ENCODE results near the gene C5AR1. TPM values are rescaled to one million over a fixed set of nuclear protein-coding genes. Genes with fewer than 3 reads are reported as not detected.
A peak's percentile ranks its signal among the peaks of the same experiment; 100 is the strongest.

The C5AR1 gene
- total RNA-seq, 1 donor from 2014 or later, result 79.9 TPM

- Histone ChIP-seq H3K4me1 (peaks cover 5% of the 10 kb centered on the region), H3K9me3 (no peaks in the 10 kb centered on the region), H3K27ac (peak overlapping the region; percentile 68), H3K4me3 (peak overlapping the region; percentile 19), H3K36me3 (peaks cover 8% of the 10 kb centered on the region), H3K27me3 (ENCODE audit: low read depth) (peaks cover 9% of the 10 kb centered on the region)
- ATAC-seq, result no peak
- DNase-seq, result no peak
- TF ChIP-seq CTCF (IDR thresholded peaks at IDR 0.05), result no peak
- intact Hi-C loops (cut with DNase I), result no loop called here
Measured at GRCh38 chr19:47323409-47323808, 13.7 kb downstream of the C5AR1 start.

- intact Hi-C loops (cut with DNase I), result no loop called here
- peaks cover 9% of the 10 kb centered on the region for H3K27me3 ChIP-seq (ENCODE audit: low read depth)
- H3K9me3 ChIP-seq, result no peaks in the 10 kb centered on the region
- no peak for TF ChIP-seq CTCF (IDR thresholded peaks at IDR 0.05)
- peaks cover 5% of the 10 kb centered on the region for H3K4me1 ChIP-seq
- peak overlapping the region; percentile 19 for H3K4me3 ChIP-seq
- H3K36me3 ChIP-seq, result peaks cover 8% of the 10 kb centered on the region
- peak; percentile 49 to 62 for ATAC-seq
- no peak for DNase-seq
- H3K27ac ChIP-seq, result peak overlapping the region; percentile 68
Measured at GRCh38 chr19:47323872-47324271, 14.2 kb downstream of the C5AR1 start.

GRCh38 chr19:47324502-47324901 is 14.8 kb downstream of the C5AR1 start:
- Histone ChIP-seq H3K9me3 (no peaks in the 10 kb centered on the region), H3K27ac (peak overlapping the region; percentile 68), H3K36me3 (peaks cover 8% of the 10 kb centered on the region), H3K4me1 (peaks cover 9% of the 10 kb centered on the region), H3K27me3 (ENCODE audit: low read depth) (peaks cover 9% of the 10 kb centered on the region), H3K4me3 (peak overlapping the region; percentile 19)
- no peak for TF ChIP-seq CTCF (IDR thresholded peaks at IDR 0.05)
- intact Hi-C loops (cut with DNase I), result no loop called here
- ATAC-seq (peak; percentile 80 to 90), DNase-seq (peak; percentile 77)

GRCh38 chr19:47330466-47330869 is 20.8 kb downstream of the C5AR1 start:
- Histone ChIP-seq H3K4me3 (peak overlapping the region; percentile 21), H3K9me3 (no peaks in the 10 kb centered on the region), H3K4me1 (peaks cover 12% of the 10 kb centered on the region), H3K36me3 (no peaks in the 10 kb centered on the region), H3K27me3 (ENCODE audit: low read depth) (no peaks in the 10 kb centered on the region), H3K27ac (peak overlapping the region; percentile 80)
- intact Hi-C loops (cut with DNase I), result no loop called here
- ATAC-seq (peak; percentile 56 to 73), DNase-seq (no peak)
- no peak for TF ChIP-seq CTCF (IDR thresholded peaks at IDR 0.05)

- intact Hi-C loops (cut with DNase I), result no loop called here
- H3K9me3 ChIP-seq, result no peaks in the 10 kb centered on the region
- H3K27ac ChIP-seq, result peak overlapping the region; percentile 80
- H3K36me3 ChIP-seq, result no peaks in the 10 kb centered on the region
- H3K4me1 ChIP-seq, result peaks cover 12% of the 10 kb centered on the region
- no peaks in the 10 kb centered on the region for H3K27me3 ChIP-seq (ENCODE audit: low read depth)
- no peak overlapping the region for H3K4me3 ChIP-seq
- no peak for TF ChIP-seq CTCF (IDR thresholded peaks at IDR 0.05)
- DNase-seq, result no peak
- ATAC-seq, result no peak
Measured at GRCh38 chr19:47331490-47331889, 21.8 kb downstream of the C5AR1 start.
